Nephron (organoid): Measurements from ENCODE around the gene FAM47C.
"Not testable (repeated sequence)": the region's sequence is repeated elsewhere in the genome, so short reads cannot be mapped to it uniquely, and the experiment has no call there.

Experiments
- H3K27ac Mint-ChIP-seq, 3 experiments: 2 replicates each; pipeline ENCODE4 v1.8.0; 2020; ENCODE audit warnings: mixed read lengths in 3 of 3, mild to moderate bottlenecking in 2 of 3, moderate library complexity in 1 of 3
- H3K27me3 Mint-ChIP-seq: 2 replicates; pipeline ENCODE4 v1.8.0; 2021; ENCODE audit warnings: low read depth, mild to moderate bottlenecking, moderate library complexity, mixed read lengths
- H3K36me3 Mint-ChIP-seq: 2 replicates; pipeline ENCODE4 v1.8.0; 2020; ENCODE audit warnings: low read depth, mixed read lengths
- H3K4me1 Mint-ChIP-seq: 2 replicates; pipeline ENCODE4 v1.8.0; 2020; ENCODE audit warnings: mixed read lengths
- H3K4me3 Mint-ChIP-seq, 3 experiments: 2 replicates each; pipeline ENCODE4 v1.8.0; 2020; ENCODE audit warnings: mild to moderate bottlenecking in 3 of 3, mixed read lengths in 3 of 3, moderate library complexity in 2 of 3
- H3K9me3 Mint-ChIP-seq: 2 replicates; pipeline ENCODE4 v1.8.0; 2020; ENCODE audit warnings: mixed read lengths
- TF ChIP-seq, protein P1 (sequence below), 3 experiments: fragments of 200-600 bp; sonication (generic); IDR thresholded peaks; one replicate each; pipeline ENCODE4 v1.5.0; 2021; ENCODE audit warnings: antibody characterized with exemption in 3 of 3; ENCODE audit not compliant: unreplicated experiment in 3 of 3

Gene FAM47C

DNA sequence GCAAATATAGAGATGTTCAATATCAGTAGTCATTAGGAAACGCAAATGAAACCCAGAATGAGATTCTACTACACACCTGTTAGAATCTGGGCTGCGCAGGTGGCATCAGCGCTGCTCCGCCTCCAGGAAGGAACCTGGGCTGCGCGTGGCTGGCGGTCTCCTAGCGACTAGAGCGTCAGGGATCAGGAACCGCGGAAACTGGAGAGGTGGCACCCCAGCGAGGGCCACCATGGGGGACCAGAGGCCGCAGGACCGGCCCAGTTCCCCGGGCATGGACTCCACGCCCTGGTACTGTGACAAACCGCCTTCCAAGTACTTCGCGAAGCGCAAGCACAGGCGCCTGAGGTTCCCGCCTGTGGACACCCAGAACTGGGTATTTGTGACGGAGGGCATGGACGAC is at the start of gene FAM47C:
TSS of gene FAM47C (plus strand) at position 185 of the 400 bp plus-strand sequence. CDS start at position 230, 45 bp downstream.
- H3K36me3 Mint-ChIP-seq, H3K4me3 Mint-ChIP-seq, H3K4me1 Mint-ChIP-seq, H3K27ac Mint-ChIP-seq, H3K27me3 Mint-ChIP-seq: not testable (repeated sequence)
- H3K9me3 Mint-ChIP-seq: peaks cover 19% of the 10 kb centered on the region

DNA sequence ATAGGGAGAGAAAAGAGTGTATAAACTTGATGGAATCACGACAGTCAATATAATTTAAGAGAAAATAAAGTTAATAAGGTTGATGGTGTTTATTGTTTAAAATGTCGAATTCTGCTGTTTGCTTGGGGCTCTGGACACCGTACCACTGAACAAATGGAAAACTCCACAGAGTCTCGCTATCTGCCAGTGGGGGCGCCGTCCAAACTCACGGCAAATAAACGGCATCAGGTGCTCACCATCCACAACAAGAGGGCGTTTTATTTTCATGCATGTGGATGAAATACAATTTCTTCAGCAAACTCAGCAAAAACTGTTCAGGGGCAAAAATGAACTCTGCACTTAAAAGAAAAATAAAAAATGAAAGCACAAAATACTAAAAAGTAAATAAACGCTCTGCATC is 46.6 kb upstream of the FAM47C start:
- Mint-ChIP-seq H3K27me3 (peaks cover 56% of the 10 kb centered on the region), H3K4me1 (no peaks in the 10 kb centered on the region), H3K27ac (no peak overlapping the region), H3K9me3 (peaks cover 11% of the 10 kb centered on the region), H3K4me3 (peak overlapping the region; percentile 37 to 61 (median 40)), H3K36me3 (no peaks in the 10 kb centered on the region)
- TF ChIP-seq, protein P1, sequence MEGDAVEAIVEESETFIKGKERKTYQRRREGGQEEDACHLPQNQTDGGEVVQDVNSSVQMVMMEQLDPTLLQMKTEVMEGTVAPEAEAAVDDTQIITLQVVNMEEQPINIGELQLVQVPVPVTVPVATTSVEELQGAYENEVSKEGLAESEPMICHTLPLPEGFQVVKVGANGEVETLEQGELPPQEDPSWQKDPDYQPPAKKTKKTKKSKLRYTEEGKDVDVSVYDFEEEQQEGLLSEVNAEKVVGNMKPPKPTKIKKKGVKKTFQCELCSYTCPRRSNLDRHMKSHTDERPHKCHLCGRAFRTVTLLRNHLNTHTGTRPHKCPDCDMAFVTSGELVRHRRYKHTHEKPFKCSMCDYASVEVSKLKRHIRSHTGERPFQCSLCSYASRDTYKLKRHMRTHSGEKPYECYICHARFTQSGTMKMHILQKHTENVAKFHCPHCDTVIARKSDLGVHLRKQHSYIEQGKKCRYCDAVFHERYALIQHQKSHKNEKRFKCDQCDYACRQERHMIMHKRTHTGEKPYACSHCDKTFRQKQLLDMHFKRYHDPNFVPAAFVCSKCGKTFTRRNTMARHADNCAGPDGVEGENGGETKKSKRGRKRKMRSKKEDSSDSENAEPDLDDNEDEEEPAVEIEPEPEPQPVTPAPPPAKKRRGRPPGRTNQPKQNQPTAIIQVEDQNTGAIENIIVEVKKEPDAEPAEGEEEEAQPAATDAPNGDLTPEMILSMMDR (IDR thresholded peaks at IDR 0.05; ENCODE audit: unreplicated experiment in 3 of 3): peak in 1 of 3 experiments; percentile 9

DNA sequence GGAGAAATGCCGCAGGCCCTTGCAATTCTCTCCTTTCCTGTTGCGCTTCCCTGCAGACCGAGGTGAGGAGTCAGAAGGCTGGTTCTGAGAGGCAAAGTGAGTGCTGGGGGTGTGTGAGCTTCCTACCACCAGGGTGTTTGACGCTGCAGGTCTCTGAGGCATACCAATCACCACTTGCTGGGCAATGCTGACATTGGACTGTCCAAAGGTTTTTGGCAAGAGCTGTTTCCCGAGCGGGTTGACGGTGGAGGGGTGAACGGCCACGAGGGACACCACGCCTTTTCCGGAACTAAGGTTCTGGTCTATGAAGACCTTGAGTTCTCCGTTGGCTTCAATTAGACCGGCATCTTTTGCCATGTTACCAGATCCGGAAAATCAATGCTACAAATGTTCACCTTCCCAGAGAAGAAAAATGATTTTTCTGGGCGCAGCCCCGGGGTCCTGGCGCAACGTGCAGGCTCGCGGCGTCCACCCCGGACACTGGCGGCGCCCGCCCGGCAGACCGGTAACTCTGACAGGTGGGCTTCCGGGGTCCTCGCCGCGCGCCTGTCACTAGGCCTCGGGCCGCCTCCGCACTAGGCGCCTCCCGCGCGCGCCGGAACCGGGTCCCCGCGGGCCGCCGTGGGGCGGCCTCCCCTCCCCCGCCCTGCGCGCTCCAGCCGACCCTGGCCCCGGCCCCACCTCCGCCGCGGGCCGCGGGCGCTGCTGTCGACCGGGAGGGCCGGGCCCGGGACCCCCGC is 44.9 kb upstream of the FAM47C start:
- H3K27ac Mint-ChIP-seq: no peak overlapping the region
- H3K4me3 Mint-ChIP-seq: peak overlapping the region; percentile 60 to 78 (median 71)
- H3K9me3 Mint-ChIP-seq: peaks cover 12% of the 10 kb centered on the region
- TF ChIP-seq, protein P1 (IDR thresholded peaks at IDR 0.05; ENCODE audit: unreplicated experiment in 3 of 3): no peak
- H3K27me3 Mint-ChIP-seq: peaks cover 48% of the 10 kb centered on the region
- no peaks in the 10 kb centered on the region for H3K4me1 Mint-ChIP-seq
- H3K36me3 Mint-ChIP-seq: no peaks in the 10 kb centered on the region

DNA sequence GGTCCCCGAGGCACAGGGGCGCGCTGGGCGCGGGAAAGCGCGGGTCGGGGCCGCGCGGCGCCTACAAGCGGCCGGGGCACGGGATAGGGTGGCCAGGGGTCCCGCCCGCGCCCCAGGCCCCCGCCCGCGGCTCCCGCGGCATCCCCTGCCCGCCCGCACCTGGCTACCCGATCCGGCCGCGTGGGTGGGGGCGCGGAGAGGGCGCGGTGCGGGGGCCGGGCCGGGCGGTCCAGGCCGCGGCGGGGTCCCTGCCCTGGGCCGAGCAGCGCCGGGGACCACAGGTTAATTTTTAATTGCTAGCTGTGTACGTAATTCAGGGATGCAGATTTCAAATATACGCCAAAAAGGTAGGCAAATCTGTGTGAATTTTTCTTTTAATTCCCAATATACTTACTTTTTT is 44.3 kb upstream of the FAM47C start:
- Mint-ChIP-seq H3K27me3 (peaks cover 42% of the 10 kb centered on the region), H3K36me3 (no peaks in the 10 kb centered on the region), H3K4me3 (no peak overlapping the region), H3K4me1 (no peaks in the 10 kb centered on the region), H3K27ac (no peak overlapping the region), H3K9me3 (peaks cover 7% of the 10 kb centered on the region)
- TF ChIP-seq, protein P1 (IDR thresholded peaks at IDR 0.05; ENCODE audit: unreplicated experiment in 3 of 3): no peak

DNA sequence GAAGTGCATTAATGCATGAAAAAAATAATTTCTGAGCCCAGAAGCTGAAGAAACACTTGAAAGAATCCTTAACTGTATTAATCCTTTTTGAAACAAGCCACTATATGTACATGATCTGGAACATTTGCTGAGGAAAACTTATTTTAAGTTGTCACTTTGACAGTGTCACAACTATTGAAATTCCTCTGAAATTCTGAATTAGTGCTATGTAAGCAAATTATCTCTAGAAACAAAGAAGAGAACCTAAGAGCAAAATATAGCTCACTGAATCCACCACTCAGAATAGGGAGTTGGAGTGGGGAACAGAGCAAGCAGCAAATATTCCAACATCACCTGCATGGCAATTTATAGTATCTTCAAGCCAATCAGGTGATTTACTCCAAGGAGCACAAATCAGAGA is 34.6 kb upstream of the FAM47C start:
- TF ChIP-seq, protein P1 (IDR thresholded peaks at IDR 0.05; ENCODE audit: unreplicated experiment in 3 of 3): no peak
- no peak overlapping the region for H3K27ac Mint-ChIP-seq

DNA sequence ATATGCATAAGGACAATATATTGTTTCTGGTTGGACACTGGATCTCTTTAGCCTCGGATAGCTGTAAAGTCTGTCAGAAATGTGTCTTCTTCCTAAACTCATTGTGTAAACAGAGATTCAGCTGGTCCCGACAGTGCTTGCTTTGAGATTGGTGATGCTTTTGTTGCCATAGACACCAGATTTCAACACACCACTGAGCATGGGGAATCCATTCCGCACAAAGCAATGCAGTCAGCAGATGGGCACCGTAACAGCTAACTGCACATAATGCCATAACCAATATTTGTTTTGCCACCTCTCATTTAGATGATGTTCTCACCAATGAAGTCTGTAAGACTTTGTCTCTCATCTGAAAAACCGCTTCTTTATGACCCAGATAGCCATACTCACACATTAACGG is 33.3 kb upstream of the FAM47C start:
- H3K4me1 Mint-ChIP-seq: no peaks in the 10 kb centered on the region
- H3K4me3 Mint-ChIP-seq: no peak overlapping the region
- H3K27ac Mint-ChIP-seq: no peak overlapping the region
- TF ChIP-seq, protein P1 (IDR thresholded peaks at IDR 0.05; ENCODE audit: unreplicated experiment in 3 of 3): no peak
- no peaks in the 10 kb centered on the region for H3K9me3 Mint-ChIP-seq
- no peaks in the 10 kb centered on the region for H3K27me3 Mint-ChIP-seq
- H3K36me3 Mint-ChIP-seq: no peaks in the 10 kb centered on the region

More for the DNA sequence above, 34.6 kb upstream of the FAM47C start:
- no peaks in the 10 kb centered on the region for H3K27me3 Mint-ChIP-seq
- H3K4me1 Mint-ChIP-seq: no peaks in the 10 kb centered on the region
- no peaks in the 10 kb centered on the region for H3K36me3 Mint-ChIP-seq
- H3K9me3 Mint-ChIP-seq: no peaks in the 10 kb centered on the region
- no peak overlapping the region for H3K4me3 Mint-ChIP-seq
